Brain pericyte (primary cell): ENCODE measurements around the gene JDP2.
A peak's percentile ranks its signal among the peaks of the same experiment; 100 is the strongest.

Source experiments
- DNase-seq: peaks from one replicate; pipeline ENCODE4 v3.0.0-alpha.2; 2012; ENCODE audit warnings: low read depth, low spot score

JDP2 gene

DNA sequence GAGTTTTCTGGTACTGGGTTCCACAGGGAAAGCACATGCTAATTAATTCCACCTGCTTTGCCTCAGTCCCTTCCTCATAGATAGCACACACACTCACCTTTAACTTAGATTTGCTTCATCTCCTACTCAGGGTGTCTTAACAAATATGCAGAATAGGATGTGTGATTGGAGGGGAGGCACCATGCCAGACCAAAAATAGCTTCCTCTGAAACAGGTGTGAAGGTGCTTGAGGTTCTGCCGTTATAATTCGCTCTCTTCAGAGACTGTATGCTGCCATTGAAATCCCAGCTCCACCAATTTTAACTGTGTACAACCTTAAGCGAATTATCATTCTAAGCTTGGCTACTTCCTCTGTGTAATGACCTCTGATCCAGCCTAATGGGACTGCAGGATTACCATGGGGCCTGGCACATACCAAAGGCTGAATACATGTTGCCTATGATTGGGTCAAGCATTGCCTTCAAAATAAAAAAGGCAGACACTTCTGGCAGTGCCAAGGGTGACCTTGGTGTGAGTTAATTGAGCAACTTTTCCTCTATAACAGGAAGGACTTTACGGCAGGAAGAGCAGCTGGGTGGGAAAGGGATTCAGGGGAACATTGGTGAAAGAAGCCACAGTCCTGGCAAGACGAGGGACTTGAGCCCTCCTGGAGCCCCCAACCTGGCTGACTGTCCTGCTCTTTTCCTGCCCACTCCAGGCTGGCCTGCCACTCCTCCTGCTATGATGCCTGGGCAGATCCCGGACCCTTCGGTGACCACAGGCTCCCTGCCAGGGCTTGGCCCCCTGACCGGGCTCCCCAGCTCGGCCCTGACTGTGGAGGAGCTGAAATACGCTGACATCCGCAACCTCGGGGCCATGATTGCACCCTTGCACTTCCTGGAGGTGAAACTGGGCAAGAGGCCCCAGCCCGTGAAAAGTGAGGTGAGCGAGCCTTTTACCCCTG, 9.7 kb downstream of the JDP2 start:
- no peak for DNase-seq

DNA sequence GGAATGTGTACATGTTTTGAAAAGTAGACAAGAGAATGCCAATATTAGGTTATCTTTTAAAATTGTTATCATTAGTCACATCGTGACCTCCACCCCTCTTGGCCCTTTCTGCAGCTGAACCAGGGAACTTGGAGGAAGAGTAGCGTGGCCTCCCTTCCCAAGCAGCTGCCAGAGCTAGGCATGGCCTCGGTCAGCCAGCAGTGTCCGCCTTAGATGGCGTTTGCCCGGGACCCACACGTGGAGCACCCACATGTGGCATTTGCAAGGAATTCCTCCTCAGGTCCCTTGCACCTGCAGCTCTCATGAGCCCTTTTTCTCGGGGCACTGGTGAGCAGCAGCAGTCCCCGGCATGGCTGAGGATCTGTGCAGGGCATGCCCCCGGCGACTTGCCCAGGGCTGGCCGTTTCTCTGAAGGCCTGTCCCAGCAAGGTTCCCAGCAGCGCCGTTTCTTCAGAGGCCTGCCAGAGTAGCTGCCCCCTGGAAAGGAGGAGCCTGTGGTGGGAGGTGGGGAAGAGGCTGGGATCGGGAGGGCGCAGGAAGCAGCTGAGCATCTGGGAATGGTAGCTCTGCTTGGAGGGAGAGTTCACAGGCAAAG, 10.8 kb downstream of the JDP2 start:
- no peak for DNase-seq

DNA sequence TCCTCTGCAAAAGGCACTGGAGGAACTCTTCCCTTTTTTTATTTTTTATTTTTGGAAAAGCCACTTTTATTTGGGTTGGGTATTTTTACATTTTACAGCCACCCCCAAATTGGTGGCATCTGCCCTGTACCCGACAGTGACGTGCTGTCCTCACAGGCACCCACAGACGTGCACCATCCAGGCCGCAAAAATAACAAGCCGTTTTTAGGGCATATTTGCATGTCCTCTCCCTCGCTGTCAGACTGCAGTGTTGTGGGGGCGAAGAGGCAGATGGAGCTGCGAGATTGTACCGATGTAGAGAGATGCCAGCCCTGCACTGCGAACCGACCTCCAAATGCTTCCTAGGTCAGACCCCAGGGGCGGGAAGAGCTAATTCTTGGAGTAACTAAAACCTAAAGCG, 12.2 kb downstream of the JDP2 start:
- no peak for DNase-seq

DNA sequence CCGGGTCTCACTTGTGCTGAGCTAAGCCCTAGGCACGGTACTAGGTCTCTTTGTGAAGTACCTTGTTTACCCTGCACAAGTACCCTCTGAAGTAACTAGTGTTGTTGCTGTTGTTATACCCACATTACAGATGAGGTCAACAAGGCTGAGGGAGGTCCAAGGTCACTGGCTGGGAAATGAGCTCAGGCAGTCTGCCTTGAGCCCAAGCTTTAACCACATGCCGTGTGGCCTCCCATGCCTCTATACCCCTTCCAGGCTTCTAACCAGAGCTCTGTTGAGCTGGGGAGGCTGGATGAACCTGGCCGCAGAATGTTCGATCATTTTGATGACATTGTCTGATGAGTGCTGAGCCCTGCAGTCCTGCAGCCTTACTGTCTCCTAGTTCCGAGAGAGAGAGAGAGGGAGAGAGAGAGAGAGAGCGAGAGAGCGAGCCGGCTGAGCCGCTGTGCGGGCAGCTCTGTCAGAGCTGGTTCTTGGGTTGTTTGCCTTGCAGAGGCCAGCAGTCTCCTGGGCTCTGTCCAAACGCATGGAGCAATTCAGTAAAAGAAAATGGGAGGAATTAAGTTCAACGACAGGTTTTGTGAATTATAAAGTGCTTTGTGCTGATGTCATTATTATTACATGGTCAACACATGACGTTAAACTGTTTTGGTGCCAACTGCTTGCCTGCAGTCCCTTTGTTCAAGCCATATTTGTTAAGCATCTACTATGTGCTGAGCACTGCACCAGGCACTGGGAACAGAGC, 13.1 kb downstream of the JDP2 start:
- DNase-seq, result no peak

DNA sequence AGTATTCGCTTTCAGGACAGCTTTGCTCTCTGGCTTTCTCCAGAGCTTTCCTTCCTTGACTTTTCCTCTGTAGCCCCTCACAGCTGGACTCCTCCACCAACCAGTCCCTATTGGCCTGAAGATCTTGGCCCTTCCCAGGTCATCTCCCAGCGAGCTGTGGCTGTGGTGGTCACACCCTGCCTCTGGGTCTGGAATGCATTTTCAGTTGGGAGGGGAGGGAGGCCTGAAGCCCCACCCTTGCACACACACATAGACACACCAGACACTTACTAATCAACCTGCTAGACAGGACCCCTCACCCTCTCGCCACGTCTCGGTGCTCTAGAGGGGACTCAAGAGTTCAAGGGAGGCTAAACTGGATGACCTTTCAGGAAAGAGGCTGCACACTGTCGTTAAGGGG, 13.9 kb downstream of the JDP2 start:
- no peak for DNase-seq

DNA sequence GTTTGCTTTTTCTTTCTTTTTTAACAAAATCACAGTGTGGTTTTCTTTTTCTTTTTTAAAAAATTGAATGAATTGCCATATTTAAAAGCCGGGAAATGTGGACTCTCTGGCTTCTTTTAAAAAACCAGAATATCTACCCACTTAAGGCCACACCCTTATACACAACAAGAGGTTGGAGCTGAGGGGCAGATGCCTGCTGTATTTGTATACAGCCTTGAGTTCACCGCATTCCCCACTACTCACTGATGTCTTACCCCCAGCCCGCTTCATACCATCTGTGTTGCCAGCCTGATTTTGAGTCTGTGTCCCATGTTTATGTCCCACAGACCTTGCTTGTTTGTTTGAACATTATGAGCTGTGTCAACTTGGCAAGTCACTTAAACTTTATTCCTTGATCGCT, 14.3 kb downstream of the JDP2 start:
- DNase-seq, result no peak

DNA sequence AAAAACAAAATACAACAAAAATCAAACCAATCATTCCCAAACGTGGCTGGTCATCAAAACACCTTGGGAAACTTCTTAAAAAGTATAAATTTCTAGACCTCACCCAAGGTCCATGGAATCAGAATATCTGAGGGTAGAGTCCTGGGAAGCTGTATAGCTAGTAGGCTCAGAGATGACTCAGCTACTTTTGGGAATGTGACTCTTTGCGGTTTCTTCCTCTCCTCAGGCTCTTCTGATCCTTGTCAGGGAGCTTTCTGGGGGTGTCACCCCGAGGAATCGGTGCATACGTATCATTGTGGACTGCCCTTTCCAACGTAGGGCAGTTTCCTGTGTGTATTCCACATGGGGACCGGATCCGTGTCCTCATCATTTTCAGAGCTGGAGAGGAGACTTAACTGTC, 14.8 kb downstream of the JDP2 start:
- DNase-seq, result no peak

DNA sequence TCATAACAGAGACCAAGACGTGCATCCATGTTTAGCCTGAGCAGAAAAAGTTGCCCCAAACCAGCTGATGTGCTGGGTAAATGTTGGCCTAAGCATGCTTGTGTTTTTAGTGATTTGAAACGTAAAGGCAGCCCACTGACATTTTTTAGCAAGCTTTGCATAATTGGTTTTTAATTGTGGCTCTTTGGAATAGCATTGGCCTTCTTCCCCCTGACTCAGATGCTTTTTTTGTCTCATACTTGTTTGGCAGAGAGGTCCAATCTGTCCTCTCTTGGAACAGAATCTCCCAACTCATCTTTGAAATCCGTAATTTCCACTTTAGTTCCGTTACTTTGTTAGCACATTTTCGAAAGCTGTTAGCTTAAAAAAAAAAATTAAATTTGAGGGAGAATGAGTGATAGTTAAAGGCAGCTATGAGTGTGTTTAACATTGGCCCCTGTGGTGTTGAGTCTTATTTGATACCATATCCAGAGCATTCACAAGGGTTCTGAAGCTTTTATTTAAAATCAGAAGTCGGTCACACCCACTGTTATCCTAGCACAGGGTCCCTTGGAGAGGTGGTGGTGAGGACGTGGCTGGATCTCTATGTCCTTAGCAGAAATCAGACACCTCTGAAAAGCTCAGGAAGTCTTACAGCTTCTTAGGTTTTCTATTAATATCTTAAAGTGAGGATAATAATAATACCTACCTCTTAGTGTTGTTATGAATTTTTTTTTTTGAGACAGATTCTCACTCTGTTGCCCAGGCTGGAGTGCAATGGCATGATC, 15.6 kb downstream of the JDP2 start:
- no peak for DNase-seq

DNA sequence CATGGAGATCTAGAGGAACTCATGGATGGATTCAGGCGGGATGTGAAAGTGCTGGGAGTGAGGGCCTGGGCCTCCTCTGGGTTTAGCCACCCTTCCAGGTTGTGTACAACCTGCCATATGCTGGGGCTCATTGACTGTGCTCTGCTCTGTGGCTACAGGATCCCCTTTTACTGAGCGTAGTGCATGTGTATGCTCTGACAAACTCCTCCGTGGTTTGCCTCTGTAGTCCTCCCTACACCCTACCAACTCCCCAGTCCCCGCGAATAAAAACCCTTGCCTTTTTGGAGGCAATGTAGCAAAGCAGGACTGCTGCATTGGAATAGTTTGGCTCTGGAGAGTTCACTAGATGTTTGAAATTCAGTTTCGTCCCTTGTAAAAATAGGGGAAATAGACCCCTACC, 17.4 kb downstream of the JDP2 start:
- no peak for DNase-seq

DNA sequence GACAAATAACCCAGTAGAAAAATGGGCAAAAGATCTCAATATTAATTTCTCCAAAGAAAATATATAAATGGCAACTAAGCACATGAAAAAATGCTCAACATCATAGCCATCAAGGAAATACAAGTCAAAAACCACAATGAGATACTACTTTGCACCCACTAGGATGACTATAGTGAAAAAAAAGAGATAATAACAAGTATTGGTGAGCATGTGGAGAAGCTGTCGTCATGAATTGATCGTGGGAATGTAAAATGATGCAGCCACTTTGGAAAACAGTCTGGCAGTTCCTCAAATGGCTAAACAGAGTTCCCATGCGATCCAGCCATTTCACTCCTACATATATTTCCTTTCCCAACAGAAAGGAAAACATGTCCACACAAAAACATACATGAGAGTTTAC, 18.1 kb downstream of the JDP2 start:
- no peak for DNase-seq

DNA sequence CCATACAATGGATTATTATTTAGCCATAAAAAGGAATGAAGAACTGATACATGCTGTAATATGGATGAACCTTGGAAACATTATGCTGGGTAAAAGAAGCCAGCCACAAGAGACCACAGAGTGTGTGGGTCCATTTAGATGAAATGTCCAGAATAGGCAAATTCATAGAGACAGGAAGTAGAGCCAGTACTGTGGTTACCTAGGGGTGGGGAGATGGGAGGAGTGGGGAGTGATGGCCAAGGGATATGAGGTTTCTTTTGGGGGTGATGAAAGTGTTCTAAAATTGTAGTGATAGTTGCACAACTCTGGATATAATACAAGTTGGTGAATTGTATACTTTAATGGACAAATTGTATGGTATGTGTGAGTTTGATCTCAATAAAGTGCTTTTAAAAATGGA, 18.6 kb downstream of the JDP2 start:
- no peak for DNase-seq

DNA sequence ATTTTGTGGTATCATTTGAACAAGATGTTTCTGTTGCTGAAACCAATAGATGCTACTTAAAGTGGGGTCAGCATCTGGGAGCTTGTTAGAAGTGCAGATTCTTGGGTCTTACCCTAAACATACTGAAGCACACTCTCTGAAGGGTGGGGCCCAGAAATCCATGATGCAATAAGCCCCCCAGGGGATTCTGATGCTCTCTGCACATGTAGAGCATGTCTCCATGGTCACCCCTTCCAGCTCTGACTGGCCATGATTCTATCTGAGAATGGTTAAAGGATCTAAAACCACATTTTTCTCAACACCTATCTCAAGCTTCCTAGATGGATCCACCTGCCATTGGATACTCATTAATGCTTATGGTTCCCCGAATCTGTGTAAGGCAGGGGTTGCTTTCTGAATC, 20.4 kb downstream of the JDP2 start:
- no peak for DNase-seq

DNA sequence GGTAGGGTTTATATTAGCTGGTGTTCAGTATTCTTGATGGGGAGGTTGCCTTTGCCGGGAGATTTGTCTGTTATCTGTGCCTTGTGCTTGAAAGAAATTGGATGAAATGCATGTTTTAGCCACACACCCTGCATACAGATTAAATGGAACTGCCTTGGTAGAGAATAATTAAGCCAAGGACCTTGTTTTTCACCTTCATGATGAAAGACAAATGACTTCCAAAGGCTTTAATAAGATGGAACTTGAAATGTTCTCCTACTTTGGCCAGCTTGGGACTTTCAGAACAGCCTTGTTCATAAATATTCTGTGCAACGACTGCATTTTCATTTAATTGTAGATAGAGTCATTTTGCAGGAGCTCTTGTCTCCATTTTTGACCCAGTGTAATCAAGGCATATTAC, 21.2 kb downstream of the JDP2 start:
- no peak for DNase-seq

DNA sequence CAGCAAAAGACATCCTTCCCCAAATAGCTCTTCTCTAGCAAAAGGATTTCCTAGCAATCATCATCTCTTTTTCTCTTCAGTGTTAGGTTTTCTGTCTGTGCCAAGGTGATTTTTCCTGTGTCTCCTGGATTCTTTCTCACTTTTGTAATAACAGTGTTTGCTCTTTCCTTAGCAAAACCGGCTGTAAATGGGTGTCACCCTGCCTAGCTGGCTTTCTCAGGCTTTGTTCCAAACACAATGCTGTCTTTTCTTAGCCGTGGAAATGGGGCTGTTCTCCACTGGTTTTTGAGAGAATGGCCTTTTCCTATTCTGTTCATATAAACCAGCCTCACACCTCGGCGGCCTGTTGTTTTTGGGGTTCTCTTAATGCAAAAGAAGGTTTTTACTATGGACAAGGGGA, 21.9 kb downstream of the JDP2 start:
- DNase-seq, result no peak

DNA sequence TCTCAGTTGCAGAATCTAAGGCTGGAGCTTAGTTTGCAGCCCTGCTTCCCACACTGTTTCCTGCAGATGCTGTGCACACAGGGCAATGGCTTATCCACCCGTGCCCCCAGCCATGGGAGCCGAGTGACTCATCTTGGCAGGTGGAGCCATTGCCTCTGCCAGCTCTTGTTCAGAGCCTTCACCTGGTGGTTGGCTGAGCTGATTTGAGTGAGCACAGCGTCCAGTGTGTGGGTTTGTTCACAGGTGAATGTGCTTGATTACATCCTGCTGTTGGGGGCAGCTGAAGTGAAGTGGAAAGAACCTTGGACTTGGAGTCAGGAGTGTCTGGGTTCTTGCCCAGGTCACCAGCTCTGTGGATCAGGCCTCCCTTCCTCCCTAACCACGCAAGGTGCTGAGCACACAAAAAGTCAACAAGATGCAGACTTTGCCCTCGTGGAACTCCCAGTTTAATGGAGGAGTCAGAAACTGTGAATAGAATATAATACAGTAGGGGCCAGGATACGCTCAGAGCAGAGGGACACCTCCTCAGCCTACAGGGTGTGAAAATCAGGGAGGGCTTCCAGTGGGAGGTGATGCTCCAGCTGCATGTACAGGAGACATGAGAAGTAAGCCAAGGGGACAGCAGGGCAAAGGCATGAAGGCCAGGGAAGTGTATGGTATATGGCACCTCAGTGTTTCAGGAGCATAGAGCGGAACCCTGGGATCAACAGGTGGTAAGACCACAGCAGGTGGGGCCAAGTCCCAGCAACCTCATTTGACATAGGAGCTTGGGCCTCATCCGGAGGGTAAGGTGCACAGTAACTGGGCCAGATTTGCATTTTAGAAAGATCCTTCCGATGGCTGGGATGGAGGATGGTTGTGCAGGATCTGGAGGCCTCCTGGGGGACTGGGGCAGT, 22.8 kb downstream of the JDP2 start:
- no peak for DNase-seq

DNA sequence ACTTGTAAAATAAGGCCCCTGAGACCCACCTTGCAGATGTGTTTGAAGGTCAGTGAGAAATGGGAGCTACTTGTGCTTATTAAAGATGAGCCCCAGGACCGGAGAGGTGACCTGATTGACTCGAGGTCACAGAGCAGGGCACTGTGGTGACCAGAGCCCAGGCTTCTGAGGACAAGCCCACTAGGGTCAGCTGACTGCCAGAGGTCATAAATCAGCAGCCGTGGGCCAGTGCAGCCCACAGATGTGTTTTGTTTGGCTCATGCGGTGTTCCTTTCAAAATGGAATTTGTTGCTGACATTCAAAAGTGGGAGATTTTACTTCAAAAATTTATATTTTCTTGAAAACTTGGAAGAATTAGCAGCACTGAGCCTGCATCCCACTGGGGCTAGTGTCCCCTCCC, 24.5 kb downstream of the JDP2 start:
- no peak for DNase-seq

DNA sequence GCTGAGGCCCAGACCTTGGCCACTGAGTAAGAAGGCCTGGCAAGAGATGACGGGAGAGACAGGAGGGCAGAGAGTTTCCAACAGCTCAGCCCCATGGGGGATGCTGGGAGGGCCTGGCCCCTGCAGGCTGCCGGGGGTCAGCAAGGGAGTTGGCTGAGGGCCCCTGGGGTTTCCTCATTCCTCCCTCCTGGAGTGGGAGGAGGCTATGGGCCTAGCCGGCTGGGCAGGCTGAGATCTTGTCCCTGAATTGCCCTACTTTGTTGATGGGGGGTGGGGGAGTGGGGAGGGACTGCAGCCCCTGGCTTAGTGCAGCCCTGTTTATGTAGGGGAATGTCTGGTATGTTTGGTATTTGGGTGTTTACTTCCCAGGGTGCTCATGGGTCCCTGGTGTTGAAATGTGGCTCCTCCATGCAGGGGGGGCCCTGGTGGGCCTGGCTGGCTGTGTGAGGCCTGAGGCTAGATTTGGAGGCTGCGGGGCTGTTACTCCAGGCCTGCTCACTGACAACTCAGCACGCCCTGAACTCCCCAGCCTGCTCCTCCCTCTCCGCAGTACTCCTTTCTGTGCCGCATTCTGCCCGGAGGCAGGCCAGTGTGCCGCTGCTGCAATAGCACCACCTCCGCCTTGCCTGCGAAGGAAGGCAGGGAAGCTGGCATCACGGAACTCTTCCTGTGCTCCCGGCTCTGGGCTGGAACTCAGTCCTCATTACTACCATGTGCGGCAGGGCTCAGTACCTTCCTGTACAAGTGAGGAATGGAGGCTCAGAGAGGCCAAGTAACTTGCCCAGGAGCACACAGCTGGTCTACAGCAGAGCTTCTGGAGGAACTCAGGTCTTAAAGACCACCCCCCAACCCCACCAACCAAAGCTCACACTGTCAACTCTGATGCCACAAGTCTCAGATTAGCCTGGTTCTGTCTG, 25.3 kb downstream of the JDP2 start:
- peak; percentile 39 for DNase-seq

DNA sequence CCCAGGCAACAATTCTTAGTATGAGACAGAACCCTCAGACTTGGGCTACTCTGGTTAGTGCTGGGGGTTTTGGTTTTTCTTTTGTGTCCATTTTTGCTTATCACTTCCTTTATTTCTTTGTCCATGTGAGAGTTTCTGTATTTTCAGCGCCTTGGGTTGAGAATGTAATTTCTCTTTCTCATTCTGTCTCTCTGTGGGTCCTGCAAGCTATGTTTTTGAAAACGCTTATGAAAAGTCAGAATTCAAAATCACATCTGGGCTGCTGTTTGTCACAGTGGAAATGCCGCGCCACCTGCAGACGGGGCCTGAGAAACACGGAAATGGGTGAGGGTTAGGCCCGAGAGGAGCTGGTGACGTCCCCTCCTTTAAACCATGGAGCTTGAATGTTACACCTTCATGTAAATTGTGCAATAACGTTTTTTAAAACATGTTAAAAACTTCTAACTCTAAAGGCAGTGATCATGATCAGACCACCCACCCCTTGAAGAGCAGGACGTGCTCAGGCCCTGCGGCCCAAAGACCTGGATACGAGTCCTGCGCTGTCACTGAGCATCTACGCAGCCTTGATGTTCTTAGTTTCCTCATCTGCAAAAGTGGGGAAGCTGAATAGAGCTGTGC, 26.1 kb downstream of the JDP2 start:
- DNase-seq, result no peak

DNA sequence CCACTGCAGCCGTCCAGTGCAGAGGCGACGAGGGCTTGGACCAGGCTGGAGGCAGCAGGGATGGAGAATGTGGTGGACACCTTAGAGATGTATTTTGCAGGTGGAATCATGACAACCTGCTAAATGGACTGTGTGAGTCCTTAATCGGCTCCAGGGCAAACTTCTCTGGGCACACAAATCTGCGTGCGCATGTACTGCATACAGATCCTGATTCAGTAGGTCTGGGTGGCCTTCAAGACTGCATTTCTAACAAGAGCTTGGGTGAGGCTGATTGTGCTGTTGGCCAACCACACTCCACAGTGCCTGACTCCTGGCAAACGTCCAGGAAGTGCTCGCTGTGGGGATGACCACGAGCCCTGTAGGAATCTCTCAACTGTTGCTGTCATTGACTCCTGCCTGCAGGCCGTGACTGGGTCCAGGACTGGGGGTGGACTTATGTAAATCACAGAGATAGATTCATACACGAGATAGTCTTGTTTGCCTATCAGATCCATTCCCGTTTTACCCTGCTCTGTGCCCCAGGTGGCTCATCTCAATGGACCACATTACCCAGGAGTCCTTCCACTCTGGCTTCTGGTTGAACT, 27.2 kb downstream of the JDP2 start:
- no peak for DNase-seq
